ENCODE measurements around the gene CRYGD. TPM values are rescaled to one million over a fixed set of nuclear protein-coding genes. Genes with fewer than 3 reads are reported as not detected.
A peak's percentile ranks its signal among the peaks of the same experiment; 100 is the strongest.

CRYGD gene
- total and polyA plus RNA-seq, 2 of the 13 experiments (the other 11 are each of a cell fraction or from before 2014, with no cell fraction given), result not detected

GRCh38 chr2:208129744-208130711, 5.7 kb upstream of the CRYGD start, which contains the start of gene CRYGC (continued):
- TF ChIP-seq MLXIP (CRISPR knock-in tag; IDR thresholded peaks at IDR 0.05; ENCODE audit: borderline replicate concordance) (no peak), XRCC5 (optimal IDR thresholded peaks at IDR 0.05; ENCODE audit: low read length) (peak; percentile 43), PHF8 (CRISPR knock-in tag; IDR thresholded peaks at IDR 0.05) (peak; percentile 51; the same call in 1 of the 2 replicates), ZBTB34 (CRISPR knock-in tag; IDR thresholded peaks at IDR 0.05) (no peak), HMGXB4 (CRISPR knock-in tag; IDR thresholded peaks at IDR 0.05; ENCODE audit: borderline replicate concordance in 1 of 2, low read depth in 1 of 2) (0 out of 4 replicates have a peak, but pooled peaks have one; percentile 25 to 39), THAP7 (CRISPR knock-in tag; IDR thresholded peaks at IDR 0.05) (no peak), PTBP1 (IDR thresholded peaks at IDR 0.05; ENCODE audit: low read depth, low read length, poor library complexity, severe bottlenecking) (no peak), HNF1B (CRISPR knock-in tag; IDR thresholded peaks at IDR 0.05) (peak; percentile 54; the same call in 1 of the 2 replicates), NRL (CRISPR knock-in tag; IDR thresholded peaks at IDR 0.05; ENCODE audit: borderline replicate concordance) (no peak), ZNF274 (CRISPR knock-in tag; IDR thresholded peaks at IDR 0.05) (no peak), ZNF619 (CRISPR knock-in tag; IDR thresholded peaks at IDR 0.05) (no peak), ZNF33B (CRISPR knock-in tag; IDR thresholded peaks at IDR 0.05) (no peak), DRAP1 (CRISPR knock-in tag; IDR thresholded peaks at IDR 0.05) (no peak), CHCHD3 (CRISPR knock-in tag; IDR thresholded peaks at IDR 0.05) (no peak), NR0B2 (CRISPR knock-in tag; IDR thresholded peaks at IDR 0.05) (no peak)

All from HepG2 (cell line).